HS-27A (cell line): ENCODE data around the gene GRID1.

Experiments
- DNase-seq: peaks from one replicate; pipeline ENCODE4 v3.0.0-alpha.2; 2012; ENCODE audit warnings: low read depth, missing footprints

GRID1 gene

GRCh38 chr10:85645926-85646711, 720.5 kb downstream of the GRID1 start:
- DNase-seq: no peak

DNA sequence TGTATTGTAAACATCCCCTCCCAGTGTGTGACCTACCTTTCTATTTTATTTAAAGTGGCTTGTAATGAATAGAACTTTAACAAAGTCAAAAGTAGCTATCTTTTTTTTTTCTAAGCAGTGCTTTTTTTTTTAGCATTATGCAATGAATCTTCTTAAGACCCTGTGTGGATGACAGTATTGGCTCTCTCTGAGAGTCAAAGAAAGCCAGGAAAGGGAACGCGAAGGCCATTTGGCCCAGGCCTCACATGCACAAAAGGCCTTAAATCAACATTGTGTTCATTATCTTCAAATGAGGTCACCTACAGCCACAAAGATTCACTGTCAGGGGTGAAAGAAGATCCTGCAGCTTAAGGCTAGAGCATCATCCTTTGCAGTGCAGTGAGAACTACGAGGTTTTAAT, 721.5 kb downstream of the GRID1 start:
- no peak for DNase-seq

- DNase-seq: no peak
Observed at GRCh38 chr10:85643845-85644525, 722.6 kb downstream of the GRID1 start.

DNA sequence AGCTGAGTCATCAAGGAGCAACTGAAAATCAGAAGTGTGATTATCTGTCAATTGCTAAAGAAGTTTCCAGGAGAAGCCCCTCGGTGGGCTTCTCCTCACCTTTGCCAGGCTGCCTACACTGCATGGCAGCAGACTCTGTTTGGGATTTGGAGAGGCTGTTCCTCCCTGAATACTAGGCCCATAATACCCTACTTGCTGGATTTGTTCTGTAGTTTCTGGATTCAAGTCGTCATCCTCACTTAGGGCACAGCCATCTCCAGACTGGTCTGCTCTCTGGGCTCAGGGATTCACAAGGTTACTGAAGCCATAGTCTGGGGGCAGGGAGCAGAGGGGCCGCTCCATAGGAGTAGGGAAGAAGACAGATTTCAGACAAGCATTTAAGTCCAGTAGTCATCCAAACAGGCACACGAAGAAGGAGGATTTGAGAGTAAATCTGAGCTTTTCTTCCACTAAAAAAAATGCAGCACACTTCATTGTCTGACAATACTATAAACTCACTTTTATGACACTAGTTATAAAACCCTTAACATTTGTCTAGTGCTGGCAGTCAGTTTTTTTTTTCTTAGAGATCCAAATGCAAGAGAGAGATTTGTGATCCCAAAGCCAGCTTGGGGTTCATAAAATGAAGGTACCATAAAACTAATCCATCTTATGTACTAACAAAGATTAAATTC, 723.3 kb downstream of the GRID1 start:
- DNase-seq: no peak

DNA sequence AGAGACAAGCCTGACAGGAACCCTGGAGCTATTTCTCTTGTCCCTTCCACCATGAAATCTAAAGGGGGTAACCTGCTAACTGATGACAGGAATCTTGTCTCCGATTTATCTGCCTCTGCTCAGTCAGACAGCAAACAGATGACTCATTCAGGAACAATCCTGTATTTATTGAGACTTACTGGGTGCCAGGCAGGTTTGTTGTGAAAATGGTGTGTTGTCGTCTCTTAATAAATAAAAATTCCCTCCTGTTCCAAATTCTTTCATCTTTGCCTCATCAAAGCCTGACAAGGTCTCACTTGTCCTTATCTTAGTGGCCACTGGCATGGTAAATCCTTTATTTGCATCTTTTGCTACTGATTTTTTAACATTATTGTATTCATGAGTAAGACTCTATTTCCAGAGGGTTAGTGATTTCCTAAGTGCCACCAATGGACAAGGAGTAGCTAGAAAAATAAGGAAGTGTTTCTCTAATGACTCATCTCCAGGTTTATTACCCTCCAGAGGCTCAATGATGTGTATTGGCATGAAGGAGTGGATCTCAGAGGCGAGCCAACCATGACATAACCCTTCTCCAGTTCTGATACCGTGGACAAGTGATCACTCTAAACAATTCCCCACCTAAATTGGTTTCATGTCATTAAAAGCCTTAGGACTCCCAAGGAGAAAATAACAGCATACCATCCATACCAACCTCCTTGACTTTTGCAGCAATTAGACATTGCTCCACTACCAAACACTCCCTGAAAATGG, 724.0 kb downstream of the GRID1 start:
- no peak for DNase-seq

DNA sequence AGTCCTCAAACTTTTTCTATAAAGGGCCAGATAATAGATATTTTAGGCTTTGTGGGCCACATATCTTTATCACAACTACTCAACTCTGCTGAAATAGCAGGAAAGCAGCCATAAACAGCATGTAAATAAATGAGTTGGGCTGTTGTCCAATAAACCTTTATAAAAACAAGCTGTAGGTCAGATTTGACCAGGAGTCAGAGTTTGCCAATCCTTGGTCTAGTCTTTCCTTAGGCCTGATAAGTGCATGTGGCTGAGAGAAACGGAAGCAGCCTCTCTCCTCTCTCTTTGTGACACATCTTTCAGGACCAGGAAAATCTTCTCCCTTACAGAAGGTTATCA, 724.5 kb downstream of the GRID1 start:
- no peak for DNase-seq

DNA sequence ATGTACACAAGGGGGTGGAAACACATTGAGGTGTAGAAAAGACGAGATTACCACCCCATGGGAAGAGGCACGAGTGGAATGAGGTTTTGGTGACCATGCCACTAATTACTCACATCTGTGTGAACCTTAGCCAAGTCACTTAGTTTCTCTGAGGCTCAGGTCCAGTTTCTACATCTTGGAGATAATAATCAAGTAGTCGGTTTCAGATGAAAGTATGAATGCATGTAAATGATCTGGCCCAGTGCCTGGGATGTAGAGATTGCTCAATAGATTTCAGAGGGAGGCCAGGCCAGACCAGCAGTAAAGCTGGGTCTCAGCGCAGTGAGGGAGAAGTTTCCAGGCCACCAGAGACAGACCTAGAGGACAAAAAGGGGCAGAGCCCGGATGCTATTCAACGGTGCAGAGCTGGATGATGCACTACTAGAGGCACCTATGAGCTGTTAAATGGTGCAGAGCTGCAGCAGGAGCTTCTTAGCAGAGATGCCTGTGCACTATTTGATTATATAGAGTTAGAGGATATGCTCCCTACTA, 725.1 kb downstream of the GRID1 start:
- no peak for DNase-seq

DNA sequence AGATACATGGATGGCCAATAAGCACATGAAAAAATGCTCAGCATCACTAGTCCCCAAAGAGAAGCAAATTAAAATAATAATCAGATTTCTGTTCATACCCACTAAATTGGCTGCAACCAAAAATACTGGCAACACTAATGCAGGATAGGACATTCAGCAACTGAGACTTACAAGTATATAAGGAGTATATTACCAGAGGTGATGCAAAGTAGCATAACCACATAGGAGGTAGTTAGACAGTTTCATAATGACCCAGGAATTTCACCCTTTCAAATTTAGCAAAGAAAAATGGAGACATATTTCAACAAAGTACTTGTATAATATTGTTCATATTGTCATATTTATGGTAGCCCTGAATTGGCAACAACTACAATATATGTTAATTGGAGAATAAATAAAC, 727.8 kb downstream of the GRID1 start:
- no peak for DNase-seq

DNA sequence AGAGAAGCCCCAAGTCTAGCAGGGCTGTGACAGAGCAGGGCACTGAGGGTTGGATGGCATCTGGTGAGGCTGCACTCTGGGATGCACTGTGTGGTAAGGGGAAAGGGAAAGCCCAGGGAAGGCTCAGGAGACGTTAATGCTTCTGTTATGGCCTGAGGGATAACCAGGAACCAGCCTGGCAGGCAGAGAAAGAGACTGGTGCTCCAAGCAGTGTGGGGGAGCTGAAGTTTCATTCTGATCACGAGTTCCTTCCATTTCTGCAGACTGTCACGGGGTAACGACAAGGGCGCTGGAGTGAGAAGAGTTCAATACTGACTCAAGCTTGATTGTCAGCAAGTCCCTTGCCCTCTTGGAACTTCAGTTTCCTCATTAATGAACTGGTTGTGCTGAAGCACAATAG, 730.9 kb downstream of the GRID1 start:
- DNase-seq: no peak

GRCh38 chr10:85624511-85624910, 742.1 kb downstream of the GRID1 start:
- no peak for DNase-seq

GRCh38 chr10:85623758-85624157, 742.8 kb downstream of the GRID1 start:
- no peak for DNase-seq

DNA sequence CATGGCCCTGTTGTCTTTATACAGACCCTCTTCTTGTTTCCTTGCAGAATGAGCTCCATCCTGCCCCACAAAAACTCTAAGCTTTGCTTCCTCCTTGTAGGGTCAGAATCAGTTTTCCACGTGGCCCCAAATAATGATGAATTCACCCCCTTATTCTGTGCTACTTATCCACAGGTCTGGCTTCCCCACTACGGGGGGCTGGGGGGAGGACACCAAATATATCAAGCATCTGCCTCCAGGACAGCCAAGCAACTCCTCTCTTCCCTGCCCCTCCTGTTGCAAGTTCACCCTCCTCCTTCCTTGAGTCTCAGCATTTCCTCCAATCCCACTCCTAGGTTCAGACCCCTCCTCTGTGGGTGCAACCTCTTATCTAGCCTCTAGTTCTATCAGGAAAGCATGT, 743.3 kb downstream of the GRID1 start:
- DNase-seq: no peak

- no peak for DNase-seq
Observed at GRCh38 chr10:85622425-85622824, 744.2 kb downstream of the GRID1 start.

DNA sequence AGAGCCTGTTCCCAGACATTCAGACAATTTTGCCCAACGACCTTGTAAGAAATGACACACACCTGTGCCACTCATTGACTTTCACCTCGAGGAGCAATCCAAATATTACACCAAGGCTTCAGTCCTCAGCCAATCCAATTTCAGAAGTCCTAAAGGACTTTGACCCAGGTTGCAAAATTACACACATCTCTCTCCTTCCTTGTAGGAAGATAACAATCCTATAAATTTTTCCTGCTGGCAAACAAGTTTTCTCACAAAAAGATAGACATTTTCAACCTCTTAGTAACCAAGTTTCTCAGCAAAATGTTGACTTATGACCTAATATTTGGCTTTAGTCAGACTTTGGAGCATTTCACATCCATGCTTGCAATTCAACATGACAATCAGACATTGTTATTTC, 745.0 kb downstream of the GRID1 start:
- no peak for DNase-seq

- no peak for DNase-seq
Observed at GRCh38 chr10:85620807-85621206, 745.8 kb downstream of the GRID1 start.

GRCh38 chr10:85619832-85620231, 746.8 kb downstream of the GRID1 start:
- no peak for DNase-seq

DNA sequence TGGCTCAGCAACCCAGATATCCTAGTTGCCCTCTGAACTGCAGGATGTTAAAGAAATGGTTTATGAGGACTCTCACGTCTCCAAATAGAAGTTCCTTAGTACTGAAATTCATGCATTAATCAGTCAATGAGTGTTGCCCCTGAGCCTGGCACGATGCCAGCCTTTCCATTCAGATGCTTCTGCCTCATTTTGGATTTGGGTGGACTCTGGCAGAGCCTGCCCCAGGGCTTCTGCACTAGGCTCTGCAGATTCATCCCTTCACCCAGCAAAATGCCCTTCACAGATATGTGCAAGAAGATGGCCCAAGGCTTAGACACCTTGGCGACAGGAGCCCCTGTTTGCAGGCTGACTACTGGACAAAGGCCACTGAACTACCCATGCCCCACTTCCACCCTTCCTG, 747.8 kb downstream of the GRID1 start:
- DNase-seq: no peak

DNA sequence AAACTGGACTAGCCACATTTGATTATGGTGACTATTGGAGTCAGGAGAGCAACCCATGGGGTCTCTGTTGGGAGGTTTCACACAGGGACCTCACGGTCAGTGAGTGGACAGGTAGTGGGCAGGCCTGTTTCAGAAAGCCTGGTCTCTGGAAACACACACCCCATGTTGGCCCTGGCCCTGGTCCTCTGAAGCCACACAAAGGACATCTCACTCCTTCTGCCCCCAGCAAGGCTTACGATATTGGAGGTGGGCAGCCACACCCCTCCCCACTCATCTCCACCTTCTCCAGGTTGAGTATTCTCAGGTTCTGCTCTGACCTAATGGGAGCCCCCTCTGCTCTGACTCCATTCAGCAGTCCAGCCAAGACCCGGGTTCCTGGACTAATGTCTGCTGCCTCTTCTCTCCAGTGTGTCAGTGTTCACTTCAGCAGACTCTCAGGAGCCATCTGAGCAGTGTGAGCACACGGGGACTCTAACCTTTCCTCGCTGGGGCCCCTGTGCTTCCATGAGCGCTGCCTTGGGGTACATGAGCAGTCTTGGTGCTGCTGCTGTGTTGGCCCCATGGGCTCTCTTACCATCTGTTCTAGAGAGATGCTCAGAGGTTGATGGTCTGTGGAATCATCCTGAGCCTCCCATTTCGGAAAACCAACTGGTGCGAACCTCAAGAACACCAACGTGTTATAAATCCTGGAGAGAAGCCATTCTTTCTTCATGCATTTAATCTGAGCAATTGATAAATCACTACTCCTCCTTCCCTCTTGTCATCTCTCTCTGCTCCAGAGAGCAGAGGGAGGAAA, 748.6 kb downstream of the GRID1 start:
- DNase-seq: no peak

DNA sequence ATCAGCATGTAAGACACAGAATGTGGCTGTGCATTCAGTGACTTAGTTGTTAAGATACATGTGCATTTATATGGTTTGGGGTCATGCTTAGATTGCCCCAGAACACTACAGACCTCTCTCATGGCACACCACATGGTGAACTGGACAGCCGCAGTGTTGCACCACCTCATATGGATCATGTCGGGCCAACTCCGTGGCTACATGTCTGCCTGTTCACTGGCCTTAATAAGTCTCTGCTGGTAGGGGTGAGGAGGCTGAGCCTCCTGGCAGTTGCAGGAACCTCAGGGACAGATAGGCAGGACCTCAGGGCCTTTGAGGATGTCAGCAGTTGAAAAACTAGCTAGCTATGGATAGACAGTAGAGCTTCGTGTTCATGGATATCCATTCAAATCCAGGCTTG, 751.0 kb downstream of the GRID1 start:
- DNase-seq: no peak

DNA sequence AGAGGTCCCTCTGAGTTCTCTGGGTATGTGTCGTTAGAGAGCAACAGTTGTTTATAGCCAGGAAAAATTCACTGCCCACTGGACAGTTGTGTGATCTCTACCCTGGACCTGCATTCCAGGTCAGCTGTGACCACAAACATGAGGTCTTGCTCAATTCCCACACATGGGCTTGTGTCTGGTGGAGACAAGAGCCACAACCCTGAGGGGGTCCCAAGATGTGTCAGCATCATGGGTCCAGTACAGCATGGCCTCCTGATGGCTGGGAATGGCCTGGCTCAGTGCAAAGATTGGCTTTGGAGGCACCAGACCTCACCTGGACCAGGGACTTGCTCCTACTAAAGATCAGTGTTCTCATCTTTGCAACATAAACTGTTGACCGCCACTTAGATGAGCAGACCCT, 751.6 kb downstream of the GRID1 start:
- no peak for DNase-seq

DNA sequence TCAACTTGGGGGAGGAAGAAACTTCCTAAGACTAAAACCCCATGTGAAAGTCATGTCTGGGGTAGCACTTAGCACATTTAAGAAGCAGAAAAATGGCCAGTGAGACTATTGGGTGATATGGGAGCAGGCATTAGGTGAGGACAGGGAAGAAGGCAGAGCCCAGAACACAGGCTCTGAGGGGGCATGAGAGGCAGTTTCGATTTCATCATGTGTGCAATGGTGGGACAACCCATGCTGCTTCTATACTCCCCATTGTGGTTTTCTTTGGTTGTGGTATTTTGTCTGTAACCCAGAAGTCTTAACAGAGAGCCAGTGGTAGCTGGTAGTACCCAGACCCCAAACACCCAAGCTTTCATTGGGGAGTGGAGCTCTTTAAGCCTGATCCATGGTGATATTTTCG, 752.0 kb downstream of the GRID1 start:
- no peak for DNase-seq

- DNase-seq: no peak
Observed at GRCh38 chr10:85613391-85613790, 753.2 kb downstream of the GRID1 start.
